GM12874 (cell line): ENCODE data around the gene CEP131.

ENCODE experiments used
- CTCF ChIP-seq: IDR thresholded peaks from 2 replicates; pipeline ENCODE4 v1.5.1; 2011; ENCODE audit warnings: low read depth, mild to moderate bottlenecking, control low read depth, low read length, moderate library complexity; ENCODE audit not compliant: insufficient read depth

The CEP131 gene

GRCh38 chr17:81199482-81199830 is 23.3 kb downstream of the CEP131 start:
- no peak for TF ChIP-seq CTCF

GRCh38 chr17:81198826-81199481 is 23.8 kb downstream of the CEP131 start:
- TF ChIP-seq CTCF = no peak

- no peak for TF ChIP-seq CTCF
These were observed 24.8 kb downstream of the CEP131 start for GRCh38 chr17:81197831-81198490.

- no peak for TF ChIP-seq CTCF
These were observed 25.4 kb downstream of the CEP131 start for GRCh38 chr17:81197409-81197795.

- no peak for TF ChIP-seq CTCF
These were observed 26.0 kb downstream of the CEP131 start for GRCh38 chr17:81196505-81197408.

- no peak for TF ChIP-seq CTCF
These were observed 26.7 kb downstream of the CEP131 start for GRCh38 chr17:81195941-81196495.
